Ramos (cell line): ENCODE results near the gene PAN2.
"Not testable (repeated sequence)": the region's sequence is repeated elsewhere in the genome, so short reads cannot be mapped to it uniquely, and the experiment has no call there.

Experiments
- in situ Hi-C: fragments of 300-500 bp; cut with MboI; formaldehyde crosslinking; loops from one replicate; pipeline ENCODE4 v1.14.3; 2022; ENCODE audit warnings: low sequenced_read_pairs; ENCODE audit not compliant: unreplicated experiment

The PAN2 gene

GRCh38 chr12:56315622-56316473 is 18.0 kb downstream of the PAN2 start, which contains the start of gene CNPY2:
Gene CNPY2, minus strand, starts transcription at chr12:56315988. Its CDS starts 771 bp downstream, at chr12:56315217.
- in situ Hi-C loops = no loop called here

- in situ Hi-C loops = no loop called here
Measured at GRCh38 chr12:56315249-56315621, 18.6 kb downstream of the PAN2 start.

GRCh38 chr12:56311003-56311402 is 22.8 kb downstream of the PAN2 start:
- in situ Hi-C loops = no loop called here

- in situ Hi-C loops = no loop called here
Measured at GRCh38 chr12:56308714-56309113, 25.1 kb downstream of the PAN2 start.

GRCh38 chr12:56307221-56307965 is 26.4 kb downstream of the PAN2 start:
- in situ Hi-C loops = no loop called here

GRCh38 chr12:56304872-56305590 is 28.8 kb downstream of the PAN2 start:
- in situ Hi-C loops = no loop called here

GRCh38 chr12:56304276-56304675 is 29.5 kb downstream of the PAN2 start:
- in situ Hi-C loops = no loop called here

- in situ Hi-C loops = no loop called here
Measured at GRCh38 chr12:56300644-56301464, 32.9 kb downstream of the PAN2 start.

GRCh38 chr12:56299853-56300643 is 33.8 kb downstream of the PAN2 start, which contains the start of gene CS:
Gene CS, minus strand, starts transcription at chr12:56300330. Its CDS starts 129 bp downstream, at chr12:56300201.
- in situ Hi-C loops = no loop called here

- in situ Hi-C loops = no loop called here
Measured at GRCh38 chr12:56299308-56299852, 34.4 kb downstream of the PAN2 start.

- in situ Hi-C loops = no loop called here
Measured at GRCh38 chr12:56298828-56299227, 35.0 kb downstream of the PAN2 start.

- in situ Hi-C loops = no loop called here
Measured at GRCh38 chr12:56297400-56297799, 36.4 kb downstream of the PAN2 start.

- in situ Hi-C loops = no loop called here
Measured at GRCh38 chr12:56296295-56296694, 37.5 kb downstream of the PAN2 start.

GRCh38 chr12:56293795-56294194 is 40.0 kb downstream of the PAN2 start:
- in situ Hi-C loops = no loop called here

GRCh38 chr12:56288705-56289387 is 45.0 kb downstream of the PAN2 start:
- in situ Hi-C loops = no loop called here

GRCh38 chr12:56286044-56286830 is 47.6 kb downstream of the PAN2 start:
- in situ Hi-C loops = no loop called here

- in situ Hi-C loops = not testable (repeated sequence)
Measured at GRCh38 chr12:56284263-56284662, 49.5 kb downstream of the PAN2 start.
